Left cardiac atrium (tissue), 4 donors: ENCODE results near the gene ATF6. TPM values are rescaled to one million over a fixed set of nuclear protein-coding genes. Genes with fewer than 3 reads are reported as not detected.
"Not testable (repeated sequence)": the region's sequence is repeated elsewhere in the genome, so short reads cannot be mapped to it uniquely, and the experiment has no call there.

ENCODE experiments used
- ATAC-seq, 2 donors: fragments of 200-7000 bp; cut with Tn5 transposase; one replicate each; pipeline ENCODE4 v1.9.1; 2020; ENCODE audit warnings: mild to moderate bottlenecking in 2 of 2, moderate library complexity in 2 of 2
- DNase-seq: peaks from one replicate; pipeline ENCODE4 v3.0.0-alpha.2; 2020
- intact Hi-C, 2 donors: fragments of 100-400 bp; cut with DNase I; formaldehyde crosslinking; loops; one replicate each; pipeline versions ENCODE4 v1.14.1 to v1.15.1; 2022 to 2023
- total RNA-seq, 2 donors: library from RNA; stranded (reverse); fragmentation: NEBNext Ultra II Directional; extraction: Animal tissue kit (Norgen Biotek cat#: 25700); gene quantifications; one replicate each; pipeline ENCODE4 v1.2.1, GENCODE V29; 2021
- donor health status: DM: no; HTN: yes; CAD: no.
- donor health status: DM: no; HTN: yes; CAD: no; lungs with severe emphysema.
- donor health status: DM: yes; HTN: yes; CAD: no.
- donor health status: Dilated cardiomyopathy.

Gene ATF6
- total RNA-seq, 2 donors from 2014 or later = 14.4 to 20.3 TPM

GRCh38 chr1:161816201-161816600 is 50.1 kb downstream of the ATF6 start:
- DNase-seq = no peak
- ATAC-seq = no peak
- intact Hi-C loops = no loop called here

- DNase-seq (no peak), ATAC-seq (no peak)
- intact Hi-C loops = no loop called here
Measured at GRCh38 chr1:161817176-161817730, 51.1 kb downstream of the ATF6 start.

GRCh38 chr1:161820914-161821313 is 54.8 kb downstream of the ATF6 start:
- ATAC-seq (no peak), DNase-seq (no peak)
- intact Hi-C loops = no loop called here

GRCh38 chr1:161824618-161825017 is 58.5 kb downstream of the ATF6 start:
- intact Hi-C loops = no loop called here
- no peak for DNase-seq
- ATAC-seq = no peak

- DNase-seq (no peak), ATAC-seq (no peak)
- intact Hi-C loops = no loop called here
Measured at GRCh38 chr1:161825831-161826230, 59.7 kb downstream of the ATF6 start.

- DNase-seq (no peak), ATAC-seq (no peak)
- intact Hi-C loops = no loop called here
Measured at GRCh38 chr1:161826478-161826877, 60.4 kb downstream of the ATF6 start.

- DNase-seq (no peak), ATAC-seq (no peak)
- intact Hi-C loops = no loop called here
Measured at GRCh38 chr1:161827786-161828185, 61.7 kb downstream of the ATF6 start.

- intact Hi-C loops, DNase-seq, ATAC-seq: not testable (repeated sequence)
Measured at GRCh38 chr1:161832299-161832907, 66.3 kb downstream of the ATF6 start.

GRCh38 chr1:161834967-161835550 is 68.9 kb downstream of the ATF6 start:
- ATAC-seq (no peak), DNase-seq (no peak)
- intact Hi-C loops = no loop called here

GRCh38 chr1:161836018-161836417 is 69.9 kb downstream of the ATF6 start:
- ATAC-seq (no peak), DNase-seq (no peak)

GRCh38 chr1:161838362-161838761 is 72.2 kb downstream of the ATF6 start:
- DNase-seq (peak; percentile 32), ATAC-seq (peak in 1 of 2 donors; percentile 33)
- intact Hi-C loops = no loop called here

More at GRCh38 chr1:161836018-161836417, 69.9 kb downstream of the ATF6 start:
- intact Hi-C loops = no loop called here

- DNase-seq (no peak), ATAC-seq (no peak)
- intact Hi-C loops = no loop called here
Measured at GRCh38 chr1:161838885-161839284, 72.8 kb downstream of the ATF6 start.

- ATAC-seq = no peak
Measured at GRCh38 chr1:161839591-161839990, 73.5 kb downstream of the ATF6 start.

GRCh38 chr1:161840363-161840762 is 74.2 kb downstream of the ATF6 start:
- intact Hi-C loops = no loop called here
- no peak for DNase-seq
- ATAC-seq = no peak

More at GRCh38 chr1:161839591-161839990, 73.5 kb downstream of the ATF6 start:
- intact Hi-C loops = no loop called here
- DNase-seq = no peak

- peak in 1 of 2 donors; percentile 15 for ATAC-seq
- intact Hi-C loops = no loop called here
- no peak for DNase-seq
Measured at GRCh38 chr1:161843156-161843555, 77.0 kb downstream of the ATF6 start.

GRCh38 chr1:161844696-161845095 is 78.6 kb downstream of the ATF6 start:
- intact Hi-C loops = no loop called here
- ATAC-seq = no peak

GRCh38 chr1:161848676-161849075 is 82.6 kb downstream of the ATF6 start:
- ATAC-seq (no peak), DNase-seq (no peak)

More at GRCh38 chr1:161844696-161845095, 78.6 kb downstream of the ATF6 start:
- no peak for DNase-seq

GRCh38 chr1:161849518-161849917 is 83.4 kb downstream of the ATF6 start:
- DNase-seq (no peak), ATAC-seq (no peak)
- intact Hi-C loops = no loop called here

More at GRCh38 chr1:161848676-161849075, 82.6 kb downstream of the ATF6 start:
- intact Hi-C loops = no loop called here

GRCh38 chr1:161855260-161855659 is 89.1 kb downstream of the ATF6 start:
- DNase-seq (no peak), ATAC-seq (no peak)
- intact Hi-C loops = no loop called here

- intact Hi-C loops = no loop called here
- no peak for DNase-seq
- ATAC-seq = no peak
Measured at GRCh38 chr1:161858271-161858670, 92.2 kb downstream of the ATF6 start.

- ATAC-seq (no peak), DNase-seq (no peak)
- intact Hi-C loops = no loop called here
Measured at GRCh38 chr1:161863549-161863948, 97.4 kb downstream of the ATF6 start.
